GM12801 (cell line): ENCODE data around the gene KIF12.

Experiments
- CTCF ChIP-seq: IDR thresholded peaks from one replicate; pipeline ENCODE4 v1.5.1; 2011; ENCODE audit warnings: control low read depth; ENCODE audit not compliant: insufficient read length; ENCODE audit errors: extremely low read depth

Gene KIF12

GRCh38 chr9:114115654-114116125 lies 16.6 kb upstream of the KIF12 start:
- TF ChIP-seq CTCF = no peak

- TF ChIP-seq CTCF = no peak
These were observed 15.3 kb upstream of the KIF12 start for GRCh38 chr9:114114364-114114763.

- TF ChIP-seq CTCF = no peak
These were observed 13.9 kb upstream of the KIF12 start for GRCh38 chr9:114112778-114113584.

- TF ChIP-seq CTCF = no peak
These were observed 13.2 kb upstream of the KIF12 start for GRCh38 chr9:114112325-114112724.

- TF ChIP-seq CTCF = no peak
These were observed 11.1 kb upstream of the KIF12 start for GRCh38 chr9:114110180-114110579.

GRCh38 chr9:114109124-114109523 lies 10.0 kb upstream of the KIF12 start:
- no peak for TF ChIP-seq CTCF

GRCh38 chr9:114108016-114108833 lies 9.1 kb upstream of the KIF12 start:
- no peak for TF ChIP-seq CTCF
